OCI-LY1 (cell line): ENCODE measurements around the gene RABGAP1L.

Experiments
- H2AFZ ChIP-seq: fragments of 200-600 bp; sonication (generic), shearing (Covaris generic); 2 replicates; pipeline ENCODE4 v1.6.0; 2014; ENCODE audit warnings: antibody characterized with exemption, mild to moderate bottlenecking, low read length
- H3F3A ChIP-seq: fragments of 200-600 bp; sonication (generic), shearing (Covaris generic); 2 replicates; pipeline ENCODE4 v1.6.0; 2014; ENCODE audit warnings: mild to moderate bottlenecking, antibody characterized with exemption, low read length, moderate library complexity; ENCODE audit not compliant: insufficient read depth
- H3K27ac ChIP-seq: fragments of 200-600 bp; sonication (generic); 2 replicates; pipeline ENCODE4 v1.5.1; 2014; ENCODE audit warnings: low read length, mixed run types, mild to moderate bottlenecking, low read depth; ENCODE audit not compliant: poor library complexity, severe bottlenecking
- H3K27me3 ChIP-seq: fragments of 200-600 bp; sonication (generic); 2 replicates; pipeline ENCODE4 v1.6.0; 2014; ENCODE audit warnings: antibody characterized with exemption, mild to moderate bottlenecking, low read length, moderate library complexity; ENCODE audit not compliant: insufficient read depth
- H3K36me3 ChIP-seq: fragments of 200-600 bp; sonication (generic); 2 replicates; pipeline ENCODE4 v1.6.1; 2014; ENCODE audit warnings: mild to moderate bottlenecking, antibody characterized with exemption, low read length, moderate library complexity, mixed read lengths; ENCODE audit not compliant: insufficient read depth
- H3K4me1 ChIP-seq: fragments of 200-600 bp; sonication (generic); 2 replicates; pipeline ENCODE4 v1.5.1; 2014; ENCODE audit warnings: mild to moderate bottlenecking, low read length, moderate library complexity; ENCODE audit not compliant: insufficient read depth, severe bottlenecking
- H3K4me2 ChIP-seq: fragments of 200-600 bp; sonication (generic), shearing (Covaris generic); 2 replicates; pipeline ENCODE4 v1.6.1; 2014; ENCODE audit warnings: low read length
- H3K4me3 ChIP-seq: fragments of 200-600 bp; sonication (generic); 2 replicates; pipeline ENCODE4 v1.5.1; 2014; ENCODE audit warnings: low read length, low read depth, mild to moderate bottlenecking, mixed read lengths; ENCODE audit not compliant: poor library complexity, severe bottlenecking
- H3K79me2 ChIP-seq: fragments of 200-600 bp; shearing (Covaris generic); 2 replicates; pipeline ENCODE4 v1.6.1; 2016; ENCODE audit warnings: mixed run types, low read length, mixed read lengths; ENCODE audit not compliant: insufficient read depth
- H3K9ac ChIP-seq: fragments of 200-600 bp; sonication (generic), shearing (Covaris generic); 2 replicates; pipeline ENCODE4 v1.6.1; 2014; ENCODE audit warnings: mild to moderate bottlenecking, low read length, mixed read lengths
- H3K9me2 ChIP-seq: fragments of 200-600 bp; sonication (generic), shearing (Covaris generic); 2 replicates; pipeline ENCODE4 v1.6.1; 2014; ENCODE audit warnings: low read depth, mild to moderate bottlenecking, low read length, mixed read lengths
- H3K9me3 ChIP-seq: fragments of 200-600 bp; shearing (Covaris generic); 2 replicates; pipeline ENCODE4 v1.6.1; 2014; ENCODE audit warnings: low read length, mixed read lengths
- H4K20me1 ChIP-seq: fragments of 200-600 bp; sonication (generic), shearing (Covaris generic); 2 replicates; pipeline ENCODE4 v1.6.0; 2016; ENCODE audit warnings: mild to moderate bottlenecking, low read length; ENCODE audit not compliant: insufficient read depth
- EZH2 ChIP-seq: fragments of 200-600 bp; sonication (generic), shearing (Covaris generic); IDR thresholded peaks from 2 replicates; pipeline ENCODE4 v1.8.0; 2017; ENCODE audit warnings: borderline replicate concordance, mixed run types, mild to moderate bottlenecking, antibody characterized with exemption, low read length, moderate library complexity, mixed read lengths
- TF ChIP-seq, protein P1 (sequence below): fragments of 200-600 bp; sonication (generic), shearing (Covaris generic); IDR thresholded peaks from 2 replicates; pipeline ENCODE4 v1.5.1; 2017; ENCODE audit warnings: mild to moderate bottlenecking, antibody characterized with exemption, low read length, moderate library complexity, mixed read lengths

Gene RABGAP1L

DNA sequence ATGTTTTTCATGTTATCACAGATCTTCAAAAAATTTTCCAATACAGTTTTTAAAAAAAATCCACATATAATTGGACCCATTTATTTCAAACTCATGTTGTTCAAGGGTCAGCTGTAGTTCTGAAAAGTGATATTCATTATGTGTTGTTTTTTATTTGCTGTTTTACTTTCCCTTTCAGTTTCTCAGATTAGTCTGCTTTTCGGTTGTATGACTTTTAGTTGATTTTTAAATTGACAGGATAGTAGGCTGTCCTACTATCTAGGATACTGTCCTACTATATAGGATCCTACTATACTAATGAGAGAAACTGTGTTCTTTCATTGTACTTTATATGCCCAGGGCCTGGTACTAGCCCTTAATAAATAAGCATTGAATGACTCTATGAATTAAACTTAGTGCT is 254.9 kb downstream of the RABGAP1L start:
- no peaks in the 10 kb centered on the region; the same call in 1 of the 2 replicates for H3K9me3 ChIP-seq
- TF ChIP-seq, protein P1, sequence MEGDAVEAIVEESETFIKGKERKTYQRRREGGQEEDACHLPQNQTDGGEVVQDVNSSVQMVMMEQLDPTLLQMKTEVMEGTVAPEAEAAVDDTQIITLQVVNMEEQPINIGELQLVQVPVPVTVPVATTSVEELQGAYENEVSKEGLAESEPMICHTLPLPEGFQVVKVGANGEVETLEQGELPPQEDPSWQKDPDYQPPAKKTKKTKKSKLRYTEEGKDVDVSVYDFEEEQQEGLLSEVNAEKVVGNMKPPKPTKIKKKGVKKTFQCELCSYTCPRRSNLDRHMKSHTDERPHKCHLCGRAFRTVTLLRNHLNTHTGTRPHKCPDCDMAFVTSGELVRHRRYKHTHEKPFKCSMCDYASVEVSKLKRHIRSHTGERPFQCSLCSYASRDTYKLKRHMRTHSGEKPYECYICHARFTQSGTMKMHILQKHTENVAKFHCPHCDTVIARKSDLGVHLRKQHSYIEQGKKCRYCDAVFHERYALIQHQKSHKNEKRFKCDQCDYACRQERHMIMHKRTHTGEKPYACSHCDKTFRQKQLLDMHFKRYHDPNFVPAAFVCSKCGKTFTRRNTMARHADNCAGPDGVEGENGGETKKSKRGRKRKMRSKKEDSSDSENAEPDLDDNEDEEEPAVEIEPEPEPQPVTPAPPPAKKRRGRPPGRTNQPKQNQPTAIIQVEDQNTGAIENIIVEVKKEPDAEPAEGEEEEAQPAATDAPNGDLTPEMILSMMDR: no peak
- peak overlapping the region; percentile 53 for H3K4me2 ChIP-seq

DNA sequence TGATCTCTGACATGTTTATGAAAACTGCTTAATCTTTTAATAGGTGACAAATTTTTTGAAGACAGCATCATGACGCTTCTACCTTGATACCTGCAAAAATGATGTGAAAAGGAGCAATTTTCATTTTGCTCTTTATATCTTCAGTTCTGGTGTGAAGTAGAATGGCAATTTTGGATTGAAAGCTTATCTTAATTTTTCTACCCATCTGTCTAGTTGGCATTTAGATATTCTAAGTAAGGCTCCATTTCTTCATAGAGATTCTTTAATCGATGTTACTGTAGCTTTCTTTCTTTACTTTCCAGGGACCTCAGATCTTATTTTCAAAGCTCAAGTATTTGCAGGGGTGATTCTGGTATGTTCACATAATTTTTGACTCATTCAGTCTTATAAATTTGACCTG is 256.2 kb downstream of the RABGAP1L start:
- no peaks in the 10 kb centered on the region for H4K20me1 ChIP-seq
- peaks cover 39% of the 10 kb centered on the region for H3K4me1 ChIP-seq
- H3K4me2 ChIP-seq: no peak overlapping the region
- H3K9me3 ChIP-seq: no peaks in the 10 kb centered on the region; the same call in 1 of the 2 replicates
- H3K27ac ChIP-seq: no peak overlapping the region
- H3K4me3 ChIP-seq: no peak overlapping the region
- no peaks in the 10 kb centered on the region for H3K36me3 ChIP-seq
- TF ChIP-seq, protein P1: no peak
- TF ChIP-seq EZH2: no peak
- no peaks in the 10 kb centered on the region for H3K9me2 ChIP-seq
- no peaks in the 10 kb centered on the region for H3F3A ChIP-seq
- peaks cover 15% of the 10 kb centered on the region for H3K79me2 ChIP-seq
- no peak overlapping the region for H2AFZ ChIP-seq
- H3K9ac ChIP-seq: no peak overlapping the region
- no peaks in the 10 kb centered on the region for H3K27me3 ChIP-seq

More for the DNA sequence above, 254.9 kb downstream of the RABGAP1L start:
- Histone ChIP-seq H3K9me2 (no peaks in the 10 kb centered on the region), H3K27ac (peak overlapping the region; percentile 12), H3K79me2 (peaks cover 21% of the 10 kb centered on the region), H3F3A (no peaks in the 10 kb centered on the region), H3K4me3 (no peak overlapping the region), H3K4me1 (peaks cover 30% of the 10 kb centered on the region), H3K9ac (no peak overlapping the region), H2AFZ (no peak overlapping the region), H3K36me3 (no peaks in the 10 kb centered on the region), H4K20me1 (no peaks in the 10 kb centered on the region), H3K27me3 (no peaks in the 10 kb centered on the region)

DNA sequence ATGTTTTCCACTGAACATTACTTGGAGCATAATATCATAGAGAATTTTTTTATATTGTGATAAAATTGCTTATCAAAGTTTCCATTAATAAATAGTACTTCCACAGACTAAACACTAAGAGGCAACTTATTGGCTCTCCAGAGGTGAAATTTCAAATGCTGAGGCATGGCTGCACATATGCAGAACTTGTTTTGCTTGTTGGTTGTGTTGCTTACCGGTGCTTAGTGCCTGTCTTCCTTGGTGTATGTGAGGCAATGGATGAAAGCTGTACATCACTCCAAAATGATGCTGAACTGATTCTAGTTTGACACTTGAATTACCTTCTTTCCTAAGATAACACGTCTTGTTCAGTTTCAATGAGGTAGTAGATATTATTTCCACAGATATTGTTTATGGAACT is 258.6 kb downstream of the RABGAP1L start:
- Histone ChIP-seq H3F3A (no peaks in the 10 kb centered on the region), H3K27me3 (no peaks in the 10 kb centered on the region), H3K9me3 (no peaks in the 10 kb centered on the region), H3K4me2 (no peak overlapping the region), H4K20me1 (no peaks in the 10 kb centered on the region), H3K27ac (no peak overlapping the region), H3K79me2 (no peaks in the 10 kb centered on the region), H3K4me1 (peaks cover 37% of the 10 kb centered on the region), H3K4me3 (no peak overlapping the region), H3K9me2 (no peaks in the 10 kb centered on the region), H3K36me3 (no peaks in the 10 kb centered on the region), H2AFZ (no peak overlapping the region), H3K9ac (no peak overlapping the region)
- TF ChIP-seq EZH2: no peak
- TF ChIP-seq, protein P1: no peak
